CD4-positive, alpha-beta T cell (primary cell): ENCODE measurements around the gene CYFIP1. TPM values are rescaled to one million over a fixed set of nuclear protein-coding genes. Genes with fewer than 3 reads are reported as not detected.

Experiments
- ATAC-seq: fragments of 200-7000 bp; cut with Tn5 transposase; one replicate; pipeline ENCODE4 v1.10.0; 2022; ENCODE audit warnings: mild to moderate bottlenecking; ENCODE audit not compliant: poor library complexity
- CTCF ChIA-PET: fragments of 350-600 bp; sonication (Branson Sonifier 250); formaldehyde crosslinking; loops from one replicate; lab custom pipeline; 2021; ENCODE audit warnings: antibody characterized with exemption, inconsistent platforms; lab: Charles Lee
- POLR2A ChIA-PET: fragments of 350-600 bp; sonication (Branson Sonifier 250); formaldehyde crosslinking; loops from one replicate; lab custom pipeline; 2021; ENCODE audit warnings: antibody characterized with exemption, inconsistent platforms; lab: Charles Lee
- DNase-seq, 14 experiments: peaks; one replicate each; pipeline ENCODE4 v3.0.0-alpha.2; 2013 to 2020; ENCODE audit warnings: mixed read lengths in 2 of 14
- H3K27ac ChIP-seq, 2 donors: one replicate each; pipeline versions ENCODE4 v1.5.1 to v1.7.0; 2013; ENCODE audit warnings: low read length in 2 of 2, low read depth in 1 of 2, mild to moderate bottlenecking in 1 of 2
- H3K27me3 ChIP-seq, 2 experiments: 1 replicate in 1 of 2; 2 replicates in 1 of 2; pipeline versions ENCODE4 v1.6.1 to v1.7.0; 2013; ENCODE audit warnings: low read length in 2 of 2, control low read depth in 1 of 2, mild to moderate bottlenecking in 1 of 2, moderate library complexity in 1 of 2; ENCODE audit not compliant: insufficient read depth in 2 of 2, control insufficient read depth in 1 of 2
- H3K36me3 ChIP-seq: one replicate; pipeline ENCODE4 v1.6.1; 2013; ENCODE audit warnings: low read length, control low read depth; ENCODE audit not compliant: insufficient read depth
- H3K4me1 ChIP-seq: one replicate; pipeline ENCODE4 v1.6.1; 2013; ENCODE audit warnings: low read length, control low read depth; ENCODE audit not compliant: insufficient read depth
- H3K4me3 ChIP-seq: one replicate; pipeline ENCODE4 v1.5.1; 2013; ENCODE audit warnings: mild to moderate bottlenecking, low read length, moderate library complexity
- H3K9me3 ChIP-seq, 2 experiments: 1 replicate in 1 of 2; 2 replicates in 1 of 2; pipeline versions ENCODE4 v1.6.1 to v1.7.0; 2013; ENCODE audit warnings: low read length in 2 of 2, mild to moderate bottlenecking in 2 of 2, control low read depth in 1 of 2, moderate library complexity in 1 of 2; ENCODE audit not compliant: control insufficient read depth in 1 of 2, insufficient read depth in 1 of 2
- H3K27ac Mint-ChIP-seq: one replicate; pipeline ENCODE4 v1.8.0; 2020; ENCODE audit warnings: mixed read lengths
- H3K27me3 Mint-ChIP-seq: one replicate; pipeline ENCODE4 v1.8.0; 2021; ENCODE audit warnings: mixed read lengths
- H3K36me3 Mint-ChIP-seq: one replicate; pipeline ENCODE4 v1.8.0; 2021; ENCODE audit warnings: low read depth, mixed read lengths
- H3K4me1 Mint-ChIP-seq: one replicate; pipeline ENCODE4 v1.8.0; 2021; ENCODE audit warnings: low read depth, mixed read lengths
- H3K4me3 Mint-ChIP-seq: one replicate; pipeline ENCODE4 v1.8.0; 2020; ENCODE audit warnings: mild to moderate bottlenecking, mixed read lengths
- H3K9me3 Mint-ChIP-seq: one replicate; pipeline ENCODE4 v1.8.0; 2020; ENCODE audit warnings: mixed read lengths
- intact Hi-C, 2 experiments: fragments of 100-400 bp; cut with DNase I in 1 of 2; cut with micrococcal nuclease in 1 of 2; formaldehyde crosslinking; loops; one replicate each; pipeline versions ENCODE4 v1.15.1 to v1.9.0; 2023 to 2025; cut with DNase I, micrococcal nuclease
- total RNA-seq, 174 experiments: library from RNA in 2 of 174; stranded (reverse) in 2 of 174; gene quantifications; one replicate each; pipeline ENCODE4 v1.2.3 and lab custom pipeline; 2021 to 2026
- TF ChIP-seq, protein P1 (sequence below): fragments of 200-600 bp; IDR thresholded peaks from one replicate; pipeline ENCODE4 v1.8.0; 2022; ENCODE audit warnings: antibody characterized with exemption, mild to moderate bottlenecking

Gene CYFIP1
- total RNA-seq, 2 experiments from 2014 or later, result 3.2 to 4.4 TPM

DNA sequence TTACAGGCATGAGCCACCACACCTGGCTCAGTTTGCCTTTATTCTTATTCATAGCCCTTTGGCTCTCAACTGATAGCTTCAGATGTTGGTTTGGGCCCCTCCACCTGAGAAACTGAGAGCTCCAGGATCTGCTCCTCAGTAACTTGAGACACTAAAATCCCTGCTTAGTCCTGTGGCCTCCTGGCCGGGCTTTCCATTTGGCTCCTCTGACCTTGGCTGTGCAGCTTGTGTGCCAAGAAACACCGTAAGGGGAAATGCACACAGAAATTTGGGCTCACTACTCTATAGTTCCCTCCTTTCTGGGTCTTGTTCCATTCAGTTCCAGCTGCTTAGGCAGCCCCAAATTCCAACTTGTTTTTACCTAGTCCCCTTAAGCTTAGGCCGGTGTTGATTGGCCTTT is 116.8 kb downstream of the CYFIP1 start:
- Mint-ChIP-seq H3K9me3 (no peaks in the 10 kb centered on the region), H3K27ac (peak overlapping the region; percentile 30), H3K4me3 (no peak overlapping the region), H3K27me3 (no peaks in the 10 kb centered on the region), H3K4me1 (peaks cover 6% of the 10 kb centered on the region), H3K36me3 (peaks cover 87% of the 10 kb centered on the region)
- TF ChIP-seq, protein P1, sequence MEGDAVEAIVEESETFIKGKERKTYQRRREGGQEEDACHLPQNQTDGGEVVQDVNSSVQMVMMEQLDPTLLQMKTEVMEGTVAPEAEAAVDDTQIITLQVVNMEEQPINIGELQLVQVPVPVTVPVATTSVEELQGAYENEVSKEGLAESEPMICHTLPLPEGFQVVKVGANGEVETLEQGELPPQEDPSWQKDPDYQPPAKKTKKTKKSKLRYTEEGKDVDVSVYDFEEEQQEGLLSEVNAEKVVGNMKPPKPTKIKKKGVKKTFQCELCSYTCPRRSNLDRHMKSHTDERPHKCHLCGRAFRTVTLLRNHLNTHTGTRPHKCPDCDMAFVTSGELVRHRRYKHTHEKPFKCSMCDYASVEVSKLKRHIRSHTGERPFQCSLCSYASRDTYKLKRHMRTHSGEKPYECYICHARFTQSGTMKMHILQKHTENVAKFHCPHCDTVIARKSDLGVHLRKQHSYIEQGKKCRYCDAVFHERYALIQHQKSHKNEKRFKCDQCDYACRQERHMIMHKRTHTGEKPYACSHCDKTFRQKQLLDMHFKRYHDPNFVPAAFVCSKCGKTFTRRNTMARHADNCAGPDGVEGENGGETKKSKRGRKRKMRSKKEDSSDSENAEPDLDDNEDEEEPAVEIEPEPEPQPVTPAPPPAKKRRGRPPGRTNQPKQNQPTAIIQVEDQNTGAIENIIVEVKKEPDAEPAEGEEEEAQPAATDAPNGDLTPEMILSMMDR, result no peak
- Histone ChIP-seq H3K27me3 (no peaks in the 10 kb centered on the region), H3K4me1 (no peaks in the 10 kb centered on the region), H3K36me3 (peaks cover 81% of the 10 kb centered on the region), H3K4me3 (no peak overlapping the region), H3K9me3 (no peaks in the 10 kb centered on the region), H3K27ac (no peak overlapping the region)
- ATAC-seq, result no peak
- no peak for DNase-seq
- intact Hi-C loops, result loop anchor here in 1 of 2 experiments (5.0 kb wide), 1 partner anchor 41 kb away; no protein-coding TSS in a partner anchor
- ChIA-PET CTCF (no interaction called here), POLR2A (no interaction called here)

DNA sequence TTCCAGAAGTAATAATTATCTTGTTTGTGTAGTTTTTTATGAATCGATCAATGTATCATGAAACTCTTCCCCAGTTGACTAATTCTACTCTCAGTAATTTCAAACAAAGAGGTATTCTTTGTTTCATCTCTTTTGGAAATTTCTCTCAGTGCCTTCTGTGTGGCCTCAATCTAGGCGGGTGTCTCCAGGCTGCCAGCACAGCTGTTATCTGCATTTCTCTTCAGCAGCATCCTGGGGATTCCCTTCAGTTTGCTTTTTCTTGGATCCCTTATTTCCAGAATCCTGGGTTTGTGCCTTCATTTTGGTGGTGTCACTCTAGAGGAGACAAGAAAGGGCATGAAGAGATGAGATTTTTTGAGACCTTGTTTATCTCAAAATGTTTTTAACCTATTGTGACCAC is 119.0 kb downstream of the CYFIP1 start:
- Mint-ChIP-seq H3K36me3 (peaks cover 78% of the 10 kb centered on the region), H3K9me3 (no peaks in the 10 kb centered on the region), H3K27ac (no peak overlapping the region), H3K4me3 (no peak overlapping the region), H3K4me1 (peaks cover 6% of the 10 kb centered on the region), H3K27me3 (no peaks in the 10 kb centered on the region)
- Histone ChIP-seq H3K4me1 (no peaks in the 10 kb centered on the region), H3K4me3 (no peak overlapping the region), H3K27me3 (no peaks in the 10 kb centered on the region), H3K36me3 (peaks cover 66% of the 10 kb centered on the region), H3K9me3 (no peaks in the 10 kb centered on the region), H3K27ac (no peak overlapping the region)
- no peak for DNase-seq
- POLR2A ChIA-PET, result no interaction called here
- no peak for ATAC-seq
- CTCF ChIA-PET, result no interaction called here
- TF ChIP-seq, protein P1, result no peak
- intact Hi-C loops, result loop anchor here in 1 of 2 experiments (5.0 kb wide), 1 partner anchor 39 kb away; no protein-coding TSS in a partner anchor

DNA sequence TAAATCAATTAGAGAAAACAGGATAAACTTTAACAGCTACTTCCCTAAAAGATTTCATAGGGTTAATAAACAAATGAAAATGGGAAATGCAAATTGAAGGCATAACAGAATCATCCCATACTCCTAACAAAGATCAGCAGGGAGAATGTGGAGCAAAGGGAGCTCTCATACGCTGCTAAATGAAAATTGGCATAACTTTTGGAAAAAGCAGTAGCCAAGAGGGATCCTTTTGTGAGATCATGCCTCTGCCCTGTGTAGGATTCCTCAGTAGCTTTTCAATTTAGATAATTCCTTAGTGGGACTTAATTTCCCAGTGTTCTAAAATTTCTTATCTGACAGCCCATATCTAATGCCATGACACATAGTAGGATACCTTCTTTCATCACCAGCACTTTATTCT is 123.5 kb downstream of the CYFIP1 start:
- Mint-ChIP-seq H3K27ac (no peak overlapping the region), H3K36me3 (peaks cover 81% of the 10 kb centered on the region), H3K4me1 (no peaks in the 10 kb centered on the region), H3K27me3 (no peaks in the 10 kb centered on the region), H3K9me3 (no peaks in the 10 kb centered on the region), H3K4me3 (no peak overlapping the region)
- intact Hi-C loops, result no loop called here
- ATAC-seq (no peak), DNase-seq (no peak)
- Histone ChIP-seq H3K4me1 (no peaks in the 10 kb centered on the region), H3K4me3 (no peak overlapping the region), H3K36me3 (peaks cover 66% of the 10 kb centered on the region), H3K27me3 (no peaks in the 10 kb centered on the region), H3K9me3 (no peaks in the 10 kb centered on the region), H3K27ac (no peak overlapping the region)
- ChIA-PET CTCF (no interaction called here), POLR2A (no interaction called here)
- TF ChIP-seq, protein P1, result no peak
